Smooth muscle cell (in vitro differentiated cells): ENCODE results near the gene OPCML. TPM values are rescaled to one million over a fixed set of nuclear protein-coding genes. Genes with fewer than 3 reads are reported as not detected.

Experiments
- DNase-seq: peaks from one replicate; lab custom pipeline; 2025; ENCODE audit not compliant: unreplicated experiment; lab: John Stamatoyannopoulos, UW
- H2AFZ ChIP-seq: fragments of 200-600 bp; sonication (generic); 2 replicates; pipeline ENCODE4 v1.6.0; 2016; ENCODE audit warnings: antibody characterized with exemption, low read depth, mild to moderate bottlenecking
- H3F3A ChIP-seq: fragments of 200-600 bp; sonication (generic); 2 replicates; pipeline ENCODE4 v1.6.0; 2017; ENCODE audit warnings: antibody characterized with exemption, low read depth
- H3K27ac ChIP-seq: fragments of 200-600 bp; sonication (generic); 2 replicates; pipeline ENCODE4 v1.5.1; 2016; ENCODE audit warnings: low read depth, mild to moderate bottlenecking
- H3K27me3 ChIP-seq: fragments of 200-600 bp; sonication (generic); 2 replicates; pipeline ENCODE4 v1.6.1; 2016; ENCODE audit warnings: low read depth, mild to moderate bottlenecking
- H3K36me3 ChIP-seq: fragments of 200-600 bp; sonication (generic); 2 replicates; pipeline ENCODE4 v1.5.1; 2016; ENCODE audit warnings: low read depth
- H3K4me1 ChIP-seq: fragments of 200-600 bp; sonication (generic); 2 replicates; pipeline ENCODE4 v1.5.1; 2016; ENCODE audit warnings: low read depth
- H3K4me2 ChIP-seq: fragments of 200-600 bp; sonication (generic); 2 replicates; pipeline ENCODE4 v1.6.0; 2016; ENCODE audit warnings: mild to moderate bottlenecking
- H3K4me3 ChIP-seq: fragments of 200-600 bp; sonication (generic); 2 replicates; pipeline ENCODE4 v1.5.1; 2016; ENCODE audit warnings: mild to moderate bottlenecking
- H3K79me2 ChIP-seq: fragments of 200-600 bp; sonication (generic); 2 replicates; pipeline ENCODE4 v1.6.0; 2016; ENCODE audit warnings: low read depth, mild to moderate bottlenecking
- H3K9ac ChIP-seq: fragments of 200-600 bp; sonication (generic); 2 replicates; pipeline ENCODE4 v1.6.0; 2016; ENCODE audit warnings: low read depth
- H3K9me3 ChIP-seq: fragments of 200-600 bp; sonication (generic); replicated peaks from 2 replicates; pipeline ENCODE4 v1.5.1; 2016; ENCODE audit warnings: low read depth
- H4K20me1 ChIP-seq: fragments of 200-600 bp; sonication (generic); 2 replicates; pipeline ENCODE4 v1.6.0; 2016; ENCODE audit warnings: low read depth
- WGBS: methylation state at CpG from one replicate; pipeline ENCODE4 v1.1.7; 2016; ENCODE audit warnings: low lambda C conversion rate; 5-methylcytosine and 5-hydroxymethylcytosine counted together
- polyA plus RNA-seq: library from polyadenylated mRNA; unstranded; fragments of >200 nt; fragmentation: Nextera tagmentation; extraction: Ambion mirVana; gene quantifications from 2 replicates; pipeline ENCODE4 v1.2.1, GENCODE V29; 2016
- total RNA-seq: library from RNA; depleted of rRNA; stranded (reverse); fragments of >200 nt; gene quantifications from 2 replicates; pipeline ENCODE4 v1.2.3, GENCODE V29; 2014
- TF ChIP-seq, protein P1 (sequence below): fragments of 200-600 bp; sonication (generic); IDR thresholded peaks from 2 replicates; pipeline ENCODE4 v1.5.1; 2017; ENCODE audit warnings: borderline replicate concordance, mild to moderate bottlenecking, antibody characterized with exemption; ENCODE audit not compliant: insufficient read depth, poor library complexity, severe bottlenecking

The OPCML gene
- total and polyA plus RNA-seq, 2 experiments from 2014 or later: 0.42 to 0.58 TPM

GRCh38 chr11:133362156-133362555 is 170.1 kb downstream of the OPCML start:
- H3K4me3 ChIP-seq: no peak overlapping the region
- H3K27ac ChIP-seq: no peak overlapping the region
- TF ChIP-seq, protein P1, sequence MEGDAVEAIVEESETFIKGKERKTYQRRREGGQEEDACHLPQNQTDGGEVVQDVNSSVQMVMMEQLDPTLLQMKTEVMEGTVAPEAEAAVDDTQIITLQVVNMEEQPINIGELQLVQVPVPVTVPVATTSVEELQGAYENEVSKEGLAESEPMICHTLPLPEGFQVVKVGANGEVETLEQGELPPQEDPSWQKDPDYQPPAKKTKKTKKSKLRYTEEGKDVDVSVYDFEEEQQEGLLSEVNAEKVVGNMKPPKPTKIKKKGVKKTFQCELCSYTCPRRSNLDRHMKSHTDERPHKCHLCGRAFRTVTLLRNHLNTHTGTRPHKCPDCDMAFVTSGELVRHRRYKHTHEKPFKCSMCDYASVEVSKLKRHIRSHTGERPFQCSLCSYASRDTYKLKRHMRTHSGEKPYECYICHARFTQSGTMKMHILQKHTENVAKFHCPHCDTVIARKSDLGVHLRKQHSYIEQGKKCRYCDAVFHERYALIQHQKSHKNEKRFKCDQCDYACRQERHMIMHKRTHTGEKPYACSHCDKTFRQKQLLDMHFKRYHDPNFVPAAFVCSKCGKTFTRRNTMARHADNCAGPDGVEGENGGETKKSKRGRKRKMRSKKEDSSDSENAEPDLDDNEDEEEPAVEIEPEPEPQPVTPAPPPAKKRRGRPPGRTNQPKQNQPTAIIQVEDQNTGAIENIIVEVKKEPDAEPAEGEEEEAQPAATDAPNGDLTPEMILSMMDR: no peak
- no peaks in the 10 kb centered on the region for H3K36me3 ChIP-seq
- no peak overlapping the region for H3K9ac ChIP-seq
- H4K20me1 ChIP-seq: no peaks in the 10 kb centered on the region
- H3K9me3 ChIP-seq: no peaks in the 10 kb centered on the region
- H3F3A ChIP-seq: no peaks in the 10 kb centered on the region
- H3K4me1 ChIP-seq: no peaks in the 10 kb centered on the region
- WGBS: 96% methylated on average over 15 of the region's 15 CpGs
- no peak overlapping the region for H2AFZ ChIP-seq
- H3K79me2 ChIP-seq: no peaks in the 10 kb centered on the region
- H3K27me3 ChIP-seq: peaks cover 12% of the 10 kb centered on the region
- no peak for DNase-seq
- no peak overlapping the region for H3K4me2 ChIP-seq

DNA sequence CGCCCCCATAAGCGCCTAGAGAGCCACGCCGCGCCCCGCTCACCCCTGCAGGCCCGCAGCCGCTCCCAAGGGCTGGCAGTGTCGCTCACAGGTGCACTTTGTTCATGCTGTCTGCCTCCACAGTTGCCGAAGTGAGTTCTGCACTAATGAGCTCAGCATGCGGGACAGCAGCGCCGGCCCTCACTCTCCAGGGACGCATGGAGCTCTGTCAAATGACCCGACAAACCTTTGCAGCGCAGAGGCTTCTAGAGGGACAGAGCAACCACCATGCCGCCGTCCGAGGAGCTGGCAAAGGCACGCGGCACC is 170.7 kb downstream of the OPCML start:
- Histone ChIP-seq H3K4me3 (no peak overlapping the region), H3K79me2 (no peaks in the 10 kb centered on the region), H3K9ac (no peak overlapping the region), H3K4me1 (no peaks in the 10 kb centered on the region), H3K36me3 (no peaks in the 10 kb centered on the region), H3K27ac (no peak overlapping the region), H3K9me3 (no peaks in the 10 kb centered on the region), H3F3A (no peaks in the 10 kb centered on the region), H3K27me3 (peaks cover 17% of the 10 kb centered on the region), H4K20me1 (no peaks in the 10 kb centered on the region), H2AFZ (no peak overlapping the region), H3K4me2 (no peak overlapping the region)
- TF ChIP-seq, protein P1: no peak
- 96% methylated on average over 21 of the region's 21 CpGs for WGBS
- DNase-seq: no peak

DNA sequence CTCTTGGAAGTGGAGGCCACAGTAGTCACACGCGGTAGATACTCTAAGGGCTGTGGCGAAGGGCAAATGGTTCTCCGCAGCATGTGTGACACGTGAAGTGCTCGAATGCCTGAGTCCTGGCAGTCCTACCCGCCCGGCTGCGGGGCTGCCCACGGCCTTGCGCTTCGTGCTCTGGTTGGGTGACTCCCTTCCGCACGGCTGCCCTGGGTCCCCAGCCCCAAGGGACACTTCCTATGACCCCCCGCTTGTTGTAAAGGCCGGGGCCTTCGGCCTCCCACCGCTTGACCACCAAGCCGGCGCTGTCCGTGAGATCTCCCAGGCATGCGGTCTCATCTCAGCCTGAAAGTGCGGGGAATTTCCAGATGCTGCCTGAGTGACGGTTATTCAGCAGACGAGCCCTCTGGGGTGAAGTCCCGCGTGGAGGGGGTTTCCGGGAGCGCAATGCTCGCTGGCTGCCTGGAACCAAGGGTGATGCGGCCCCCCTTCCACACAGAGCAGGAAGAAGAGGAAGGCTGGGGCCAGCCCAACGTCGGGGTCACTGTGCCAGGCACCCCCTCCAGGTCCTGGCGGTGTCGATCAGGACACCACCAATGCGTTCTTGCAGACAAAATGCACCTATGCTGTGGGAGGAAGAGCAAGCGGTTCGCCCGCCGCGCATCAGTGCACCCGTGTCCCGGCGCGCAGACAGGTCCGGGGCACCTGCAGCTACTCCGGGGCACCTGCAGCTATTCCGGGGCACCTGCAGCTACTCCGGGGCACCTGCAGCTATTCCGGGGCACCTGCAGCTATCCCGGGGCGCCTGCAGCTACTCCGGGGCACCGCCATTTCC is 171.2 kb downstream of the OPCML start:
- H3K27me3 ChIP-seq: peaks cover 20% of the 10 kb centered on the region
- H3K36me3 ChIP-seq: no peaks in the 10 kb centered on the region
- H3K9ac ChIP-seq: no peak overlapping the region
- H3F3A ChIP-seq: no peaks in the 10 kb centered on the region
- no peaks in the 10 kb centered on the region for H3K79me2 ChIP-seq
- no peak overlapping the region for H3K4me3 ChIP-seq
- no peak overlapping the region for H2AFZ ChIP-seq
- TF ChIP-seq, protein P1: no peak
- no peak overlapping the region for H3K4me2 ChIP-seq
- WGBS: 93% methylated on average over 50 of the region's 54 CpGs
- H3K4me1 ChIP-seq: no peaks in the 10 kb centered on the region
- no peaks in the 10 kb centered on the region for H3K9me3 ChIP-seq
- H4K20me1 ChIP-seq: no peaks in the 10 kb centered on the region
- H3K27ac ChIP-seq: no peak overlapping the region
- no peak for DNase-seq

DNA sequence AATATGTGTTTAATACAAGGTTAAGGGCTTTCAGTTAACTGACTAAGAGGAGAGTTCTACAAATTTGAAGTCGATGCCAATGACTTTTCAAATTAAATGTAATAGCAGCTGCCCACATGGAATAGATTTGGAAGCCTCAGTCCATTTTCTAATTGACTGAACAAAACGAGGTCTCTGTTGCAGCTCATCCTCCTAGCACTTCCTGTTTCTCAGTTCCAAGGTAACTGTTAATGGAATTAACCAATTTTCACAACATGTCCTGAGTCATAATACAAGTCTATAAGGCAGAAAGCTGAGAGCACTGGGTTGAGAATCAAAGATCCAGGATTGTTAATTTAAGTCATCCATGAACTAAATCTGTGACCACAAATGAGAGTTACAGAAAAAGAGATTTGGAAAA is 177.2 kb downstream of the OPCML start:
- H3K4me1 ChIP-seq: no peaks in the 10 kb centered on the region
- peaks cover 48% of the 10 kb centered on the region for H3K27me3 ChIP-seq
- no peak overlapping the region for H3K27ac ChIP-seq
- TF ChIP-seq, protein P1: no peak
- H3K9ac ChIP-seq: no peak overlapping the region
- H3K4me3 ChIP-seq: no peak overlapping the region
- DNase-seq: no peak
- no peaks in the 10 kb centered on the region for H3K36me3 ChIP-seq
- 63% methylated on average over 2 of the region's 2 CpGs for WGBS
- H3K9me3 ChIP-seq: no peaks in the 10 kb centered on the region
- H4K20me1 ChIP-seq: no peaks in the 10 kb centered on the region
- H3K4me2 ChIP-seq: no peak overlapping the region
- H3K79me2 ChIP-seq: no peaks in the 10 kb centered on the region
- no peak overlapping the region for H2AFZ ChIP-seq
- H3F3A ChIP-seq: no peaks in the 10 kb centered on the region
